ENCODE data around the gene TEK.

DNA sequence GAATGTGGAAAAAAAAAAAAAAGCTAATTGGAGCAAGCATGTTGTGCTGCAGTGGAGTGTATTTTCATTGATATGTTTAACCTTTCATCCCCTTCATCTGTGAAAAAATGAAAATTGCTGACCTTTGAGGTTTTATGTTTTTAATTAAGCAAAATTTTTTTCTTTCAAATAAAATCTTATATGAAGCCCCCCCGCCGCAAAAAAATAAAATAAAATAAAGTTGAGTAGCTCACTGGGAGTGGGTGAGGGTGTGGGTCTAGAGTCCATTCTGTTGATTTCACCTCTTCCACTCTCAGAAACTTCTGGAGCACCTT lies 43.3 kb downstream of the TEK start:
- TF ChIP-seq, protein P1, sequence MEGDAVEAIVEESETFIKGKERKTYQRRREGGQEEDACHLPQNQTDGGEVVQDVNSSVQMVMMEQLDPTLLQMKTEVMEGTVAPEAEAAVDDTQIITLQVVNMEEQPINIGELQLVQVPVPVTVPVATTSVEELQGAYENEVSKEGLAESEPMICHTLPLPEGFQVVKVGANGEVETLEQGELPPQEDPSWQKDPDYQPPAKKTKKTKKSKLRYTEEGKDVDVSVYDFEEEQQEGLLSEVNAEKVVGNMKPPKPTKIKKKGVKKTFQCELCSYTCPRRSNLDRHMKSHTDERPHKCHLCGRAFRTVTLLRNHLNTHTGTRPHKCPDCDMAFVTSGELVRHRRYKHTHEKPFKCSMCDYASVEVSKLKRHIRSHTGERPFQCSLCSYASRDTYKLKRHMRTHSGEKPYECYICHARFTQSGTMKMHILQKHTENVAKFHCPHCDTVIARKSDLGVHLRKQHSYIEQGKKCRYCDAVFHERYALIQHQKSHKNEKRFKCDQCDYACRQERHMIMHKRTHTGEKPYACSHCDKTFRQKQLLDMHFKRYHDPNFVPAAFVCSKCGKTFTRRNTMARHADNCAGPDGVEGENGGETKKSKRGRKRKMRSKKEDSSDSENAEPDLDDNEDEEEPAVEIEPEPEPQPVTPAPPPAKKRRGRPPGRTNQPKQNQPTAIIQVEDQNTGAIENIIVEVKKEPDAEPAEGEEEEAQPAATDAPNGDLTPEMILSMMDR (IDR thresholded peaks at IDR 0.05; ENCODE audit: low read depth, low read length): no peak
- TF ChIP-seq POLR2A (IDR thresholded peaks at IDR 0.05; ENCODE audit: extremely low read depth, insufficient read length) (no peak), MYC (IDR thresholded peaks at IDR 0.05; ENCODE audit: low read depth, low read length) (no peak)
